ENCODE measurements around the gene MRTFA.

The MRTFA gene

DNA sequence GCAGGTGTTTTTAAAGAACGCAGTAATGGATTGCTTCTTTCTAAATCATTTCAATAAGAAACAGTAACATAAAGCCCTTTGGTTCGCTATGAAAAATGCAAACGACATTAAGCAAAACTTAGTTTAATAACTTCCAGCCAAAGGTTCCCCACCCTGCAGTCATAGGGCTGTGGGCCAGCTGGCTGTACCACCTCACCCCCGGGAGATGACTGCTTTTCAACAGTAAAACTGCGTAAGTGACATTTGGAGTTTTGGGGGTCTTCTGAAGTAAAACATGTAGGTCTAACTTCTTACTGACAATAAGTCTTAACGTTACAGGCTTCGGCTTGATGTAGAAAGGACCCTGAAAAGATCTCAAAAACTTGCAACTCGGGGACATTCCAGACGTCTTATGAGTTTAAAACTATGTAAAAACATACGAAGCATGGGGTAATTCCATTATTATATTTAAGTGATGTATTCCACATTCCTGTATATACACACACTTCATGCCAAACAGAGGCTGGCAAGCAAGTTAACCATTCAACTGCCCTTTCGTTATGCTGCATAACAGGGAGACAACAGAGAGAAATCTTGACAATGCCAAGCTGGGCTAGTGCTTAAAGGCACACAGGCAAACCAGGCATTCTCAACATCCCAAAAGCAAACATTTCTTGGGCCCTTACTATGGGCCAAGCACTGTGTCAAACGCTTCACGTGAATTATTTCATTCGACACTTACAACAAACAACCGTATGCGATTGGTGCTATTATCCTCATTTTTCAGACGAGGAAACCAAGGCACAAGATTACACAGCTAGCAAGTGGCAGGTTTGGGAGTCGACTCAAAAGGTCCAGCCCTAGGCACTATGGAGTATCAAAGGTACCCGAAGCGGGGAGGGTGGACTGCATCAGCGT, 1.2 kb downstream of the MRTFA start:
- H3K4me3 ChIP-seq (ENCODE audit: low read length): peak overlapping the region; percentile 93
- TF ChIP-seq, protein P1, sequence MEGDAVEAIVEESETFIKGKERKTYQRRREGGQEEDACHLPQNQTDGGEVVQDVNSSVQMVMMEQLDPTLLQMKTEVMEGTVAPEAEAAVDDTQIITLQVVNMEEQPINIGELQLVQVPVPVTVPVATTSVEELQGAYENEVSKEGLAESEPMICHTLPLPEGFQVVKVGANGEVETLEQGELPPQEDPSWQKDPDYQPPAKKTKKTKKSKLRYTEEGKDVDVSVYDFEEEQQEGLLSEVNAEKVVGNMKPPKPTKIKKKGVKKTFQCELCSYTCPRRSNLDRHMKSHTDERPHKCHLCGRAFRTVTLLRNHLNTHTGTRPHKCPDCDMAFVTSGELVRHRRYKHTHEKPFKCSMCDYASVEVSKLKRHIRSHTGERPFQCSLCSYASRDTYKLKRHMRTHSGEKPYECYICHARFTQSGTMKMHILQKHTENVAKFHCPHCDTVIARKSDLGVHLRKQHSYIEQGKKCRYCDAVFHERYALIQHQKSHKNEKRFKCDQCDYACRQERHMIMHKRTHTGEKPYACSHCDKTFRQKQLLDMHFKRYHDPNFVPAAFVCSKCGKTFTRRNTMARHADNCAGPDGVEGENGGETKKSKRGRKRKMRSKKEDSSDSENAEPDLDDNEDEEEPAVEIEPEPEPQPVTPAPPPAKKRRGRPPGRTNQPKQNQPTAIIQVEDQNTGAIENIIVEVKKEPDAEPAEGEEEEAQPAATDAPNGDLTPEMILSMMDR (conservative IDR thresholded peaks at IDR 0.05; ENCODE audit: low read length): no peak
- DNase-seq (ENCODE audit: low read depth): peak; percentile 50

DNA sequence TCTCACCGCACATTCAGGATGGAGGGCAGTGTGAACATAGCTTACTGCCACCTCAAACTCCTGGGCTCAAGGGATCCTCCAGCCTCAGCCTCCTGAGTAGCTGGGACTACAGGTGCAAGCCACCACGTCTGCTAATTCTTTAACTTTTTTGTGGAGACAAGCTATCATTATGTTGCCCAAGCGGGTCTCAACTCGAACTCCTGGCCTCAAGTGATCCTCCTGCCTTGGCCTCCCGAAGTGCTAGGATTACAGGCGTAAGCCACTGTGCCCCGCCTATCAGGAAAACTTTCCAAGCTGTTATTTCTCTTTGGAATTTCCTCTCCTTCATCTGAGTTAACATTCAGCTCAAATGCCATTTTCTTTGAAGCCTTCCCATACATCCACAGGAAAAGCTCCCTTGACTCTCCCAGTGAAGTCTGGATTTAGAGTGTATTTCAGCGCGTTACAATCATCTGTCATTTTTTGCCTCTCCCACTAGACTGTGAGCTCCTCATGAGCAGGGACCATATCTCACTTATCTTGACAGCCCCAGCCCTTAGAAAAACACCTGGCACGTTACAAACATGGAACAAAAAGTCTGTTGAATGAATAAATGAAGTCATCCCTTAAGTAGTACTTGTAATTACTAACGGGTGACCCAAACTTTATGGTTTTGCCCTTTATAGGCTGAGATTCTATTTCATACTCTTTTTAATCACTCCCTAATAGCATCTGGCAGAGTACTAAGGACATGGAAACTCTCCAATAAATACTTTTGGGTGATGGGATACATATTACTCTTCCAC, 2.2 kb downstream of the MRTFA start:
- peak; percentile 15 for DNase-seq (ENCODE audit: low read depth)
- peak overlapping the region; percentile 93 for H3K4me3 ChIP-seq (ENCODE audit: low read length)
- TF ChIP-seq, protein P1 (conservative IDR thresholded peaks at IDR 0.05; ENCODE audit: low read length): no peak

DNA sequence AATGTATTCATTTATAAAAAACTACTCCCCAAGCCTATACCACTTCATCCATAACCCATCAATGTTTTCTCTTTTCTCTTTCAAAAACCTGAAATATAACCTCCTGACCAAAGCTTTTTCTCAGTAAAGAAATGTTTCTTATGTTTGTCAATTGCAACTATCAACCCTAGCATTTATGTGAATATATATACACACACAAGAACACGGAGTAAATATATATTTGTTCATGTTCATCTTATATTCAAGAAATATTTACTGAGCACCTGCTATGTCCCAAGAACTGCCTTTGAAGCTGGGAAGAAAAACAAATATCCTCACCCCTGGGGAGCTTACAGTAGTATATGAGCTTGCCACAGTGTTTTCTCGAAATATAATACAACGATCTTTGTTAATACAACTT, 3.5 kb downstream of the MRTFA start:
- DNase-seq (ENCODE audit: low read depth): no peak
- no peak overlapping the region for H3K4me3 ChIP-seq (ENCODE audit: low read length)
- TF ChIP-seq, protein P1 (conservative IDR thresholded peaks at IDR 0.05; ENCODE audit: low read length): no peak

DNA sequence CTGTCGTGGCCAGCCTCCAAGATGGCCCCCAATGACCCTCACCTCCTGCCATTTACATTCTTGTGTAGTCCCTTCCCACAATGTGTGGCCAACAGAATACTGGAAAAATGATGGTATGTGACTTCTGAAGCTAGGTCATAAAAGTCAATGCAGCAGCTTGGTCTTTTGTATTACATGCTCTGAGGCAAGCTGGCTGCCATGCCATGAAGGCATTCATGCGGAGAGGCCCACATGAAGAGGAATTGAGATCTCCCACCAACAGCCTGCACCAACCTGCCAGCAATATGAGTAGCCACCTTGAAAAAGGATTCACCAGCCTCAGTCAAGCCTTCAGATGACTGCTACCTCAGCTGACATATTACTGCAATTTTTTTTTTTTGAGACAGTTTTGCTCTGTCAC, 4.6 kb downstream of the MRTFA start:
- no peak overlapping the region for H3K4me3 ChIP-seq (ENCODE audit: low read length)
- DNase-seq (ENCODE audit: low read depth): no peak
- TF ChIP-seq, protein P1 (conservative IDR thresholded peaks at IDR 0.05; ENCODE audit: low read length): no peak

DNA sequence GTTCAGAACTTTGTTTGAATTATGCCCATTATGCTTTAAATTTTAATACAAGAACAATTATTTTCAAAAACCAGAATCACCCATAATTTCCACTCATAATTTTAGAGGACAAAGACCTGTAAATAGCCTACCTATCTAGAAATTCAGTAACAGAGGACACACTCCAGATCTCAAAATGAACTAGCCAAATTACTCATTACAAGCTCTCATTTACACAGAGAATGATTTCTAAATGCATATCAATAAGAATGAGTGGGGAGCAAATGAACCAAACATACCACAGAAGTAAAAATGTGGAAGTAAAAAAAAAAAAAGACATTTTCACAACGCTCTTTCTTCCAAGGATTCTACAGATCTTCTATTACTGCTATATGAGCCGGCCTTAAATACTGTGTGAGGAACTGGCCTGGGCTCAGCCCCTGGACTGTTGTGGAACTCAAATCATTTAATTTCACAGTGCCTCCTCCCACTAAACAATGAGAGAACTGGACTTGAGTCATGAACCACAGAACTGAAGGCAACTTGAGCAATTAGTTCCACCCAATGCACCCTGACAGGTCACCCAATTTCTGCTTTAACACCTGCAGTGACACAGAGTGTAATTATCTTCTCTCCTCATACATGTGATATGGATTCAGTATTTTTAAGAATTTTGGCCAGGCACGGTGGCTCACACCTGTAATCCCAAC, 8.0 kb downstream of the MRTFA start:
- TF ChIP-seq, protein P1 (conservative IDR thresholded peaks at IDR 0.05; ENCODE audit: low read length): no peak
- DNase-seq (ENCODE audit: low read depth): peak; percentile 70
- no peak overlapping the region for H3K4me3 ChIP-seq (ENCODE audit: low read length)

DNA sequence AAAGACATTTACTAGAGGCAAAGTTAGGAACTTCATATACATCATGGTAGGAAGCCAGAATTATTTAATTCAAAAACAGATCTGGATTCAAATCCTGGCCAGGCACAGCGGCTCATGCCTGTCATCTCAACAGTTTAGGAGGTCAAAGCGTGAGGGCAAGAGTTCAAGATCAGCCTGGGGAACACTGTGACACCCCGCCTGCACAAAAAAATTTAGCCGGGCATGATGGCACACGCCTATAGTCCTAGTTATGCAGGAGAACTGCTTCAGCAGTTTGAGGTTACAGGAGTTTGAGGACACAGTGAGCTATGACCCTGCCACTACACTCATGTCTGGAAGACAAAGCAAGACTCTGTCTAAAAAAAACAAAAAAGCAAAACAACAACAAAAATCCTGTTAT, 8.9 kb downstream of the MRTFA start:
- TF ChIP-seq, protein P1 (conservative IDR thresholded peaks at IDR 0.05; ENCODE audit: low read length): no peak
- no peak overlapping the region for H3K4me3 ChIP-seq (ENCODE audit: low read length)
- DNase-seq (ENCODE audit: low read depth): no peak
